WERI-Rb-1 (cell line): ENCODE data around the gene NFIX.

Source experiments
- DNase-seq: peaks from one replicate; pipeline ENCODE4 v3.0.0-alpha.2; 2020
- H3K27ac ChIP-seq: fragments of 250-450 bp; sonication (Bioruptor Pico); 2 replicates; pipeline ENCODE4 v1.5.1; 2020; ENCODE audit warnings: mild to moderate bottlenecking, moderate library complexity
- H3K27me3 ChIP-seq: fragments of 250-450 bp; sonication (Bioruptor Pico); 2 replicates; pipeline ENCODE4 v1.5.1; 2021; ENCODE audit warnings: mild to moderate bottlenecking, low read depth, moderate library complexity; ENCODE audit not compliant: insufficient read depth, severe bottlenecking
- H3K36me3 ChIP-seq: fragments of 250-450 bp; sonication (Bioruptor Pico); 2 replicates; pipeline ENCODE4 v1.5.1; 2020; ENCODE audit warnings: mild to moderate bottlenecking, moderate library complexity
- H3K4me3 ChIP-seq: 2 replicates; pipeline ENCODE4 v1.5.1; 2011; ENCODE audit warnings: low read depth, mild to moderate bottlenecking, control low read depth, low read length
- H3K9me3 ChIP-seq: fragments of 250-450 bp; sonication (Bioruptor Pico); 2 replicates; pipeline ENCODE4 v1.5.1; 2021; ENCODE audit warnings: mild to moderate bottlenecking, moderate library complexity; ENCODE audit not compliant: severe bottlenecking
- TF ChIP-seq, protein P1 (sequence below): IDR thresholded peaks from 2 replicates; pipeline ENCODE4 v1.5.1; 2011; ENCODE audit warnings: low read depth, mild to moderate bottlenecking, control low read depth, inconsistent platforms, low read length

Gene NFIX

DNA sequence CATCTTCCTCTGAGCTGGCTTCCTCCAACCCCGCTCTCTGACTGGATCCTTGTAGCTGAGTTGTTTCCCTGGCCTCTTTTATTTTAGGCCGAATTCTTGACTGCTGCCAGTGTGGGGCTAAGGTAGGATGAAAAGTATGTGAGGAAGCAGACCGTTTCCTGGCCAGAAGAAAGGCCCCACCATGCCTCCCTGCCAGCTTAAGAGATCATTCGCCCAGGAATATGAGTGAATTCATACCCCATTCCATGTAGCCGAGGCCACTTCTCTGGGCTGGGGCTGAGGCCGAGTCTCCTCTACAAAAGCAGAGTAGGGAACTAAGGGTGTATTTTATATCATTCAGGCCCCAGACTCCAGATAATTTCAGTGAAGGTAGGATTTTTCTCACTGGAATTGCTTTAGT, 32.3 kb downstream of the NFIX start:
- H3K9me3 ChIP-seq, result no peaks in the 10 kb centered on the region
- H3K27me3 ChIP-seq, result no peaks in the 10 kb centered on the region
- no peak for DNase-seq
- H3K36me3 ChIP-seq, result no peaks in the 10 kb centered on the region
- TF ChIP-seq, protein P1, sequence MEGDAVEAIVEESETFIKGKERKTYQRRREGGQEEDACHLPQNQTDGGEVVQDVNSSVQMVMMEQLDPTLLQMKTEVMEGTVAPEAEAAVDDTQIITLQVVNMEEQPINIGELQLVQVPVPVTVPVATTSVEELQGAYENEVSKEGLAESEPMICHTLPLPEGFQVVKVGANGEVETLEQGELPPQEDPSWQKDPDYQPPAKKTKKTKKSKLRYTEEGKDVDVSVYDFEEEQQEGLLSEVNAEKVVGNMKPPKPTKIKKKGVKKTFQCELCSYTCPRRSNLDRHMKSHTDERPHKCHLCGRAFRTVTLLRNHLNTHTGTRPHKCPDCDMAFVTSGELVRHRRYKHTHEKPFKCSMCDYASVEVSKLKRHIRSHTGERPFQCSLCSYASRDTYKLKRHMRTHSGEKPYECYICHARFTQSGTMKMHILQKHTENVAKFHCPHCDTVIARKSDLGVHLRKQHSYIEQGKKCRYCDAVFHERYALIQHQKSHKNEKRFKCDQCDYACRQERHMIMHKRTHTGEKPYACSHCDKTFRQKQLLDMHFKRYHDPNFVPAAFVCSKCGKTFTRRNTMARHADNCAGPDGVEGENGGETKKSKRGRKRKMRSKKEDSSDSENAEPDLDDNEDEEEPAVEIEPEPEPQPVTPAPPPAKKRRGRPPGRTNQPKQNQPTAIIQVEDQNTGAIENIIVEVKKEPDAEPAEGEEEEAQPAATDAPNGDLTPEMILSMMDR, result no peak
- H3K27ac ChIP-seq, result no peak overlapping the region
- H3K4me3 ChIP-seq, result no peak overlapping the region

- TF ChIP-seq, protein P1, result no peak
- H3K4me3 ChIP-seq, result no peak overlapping the region
- DNase-seq, result no peak
- H3K36me3 ChIP-seq, result no peaks in the 10 kb centered on the region
- H3K27me3 ChIP-seq, result no peaks in the 10 kb centered on the region
- no peak overlapping the region for H3K27ac ChIP-seq
- no peaks in the 10 kb centered on the region for H3K9me3 ChIP-seq
Observed at GRCh38 chr19:13028027-13028426, 32.8 kb downstream of the NFIX start.

- Histone ChIP-seq H3K36me3 (no peaks in the 10 kb centered on the region), H3K9me3 (no peaks in the 10 kb centered on the region), H3K27me3 (no peaks in the 10 kb centered on the region), H3K27ac (no peak overlapping the region), H3K4me3 (no peak overlapping the region)
- TF ChIP-seq, protein P1, result no peak
- no peak for DNase-seq
Observed at GRCh38 chr19:13029301-13029880, 34.1 kb downstream of the NFIX start.

- Histone ChIP-seq H3K36me3 (no peaks in the 10 kb centered on the region), H3K27ac (no peak overlapping the region), H3K27me3 (no peaks in the 10 kb centered on the region), H3K4me3 (no peak overlapping the region), H3K9me3 (no peaks in the 10 kb centered on the region)
- no peak for DNase-seq
- TF ChIP-seq, protein P1, result peak; percentile 29; the same call in 1 of the 2 replicates
Observed at GRCh38 chr19:13029893-13030292, 34.6 kb downstream of the NFIX start.

DNA sequence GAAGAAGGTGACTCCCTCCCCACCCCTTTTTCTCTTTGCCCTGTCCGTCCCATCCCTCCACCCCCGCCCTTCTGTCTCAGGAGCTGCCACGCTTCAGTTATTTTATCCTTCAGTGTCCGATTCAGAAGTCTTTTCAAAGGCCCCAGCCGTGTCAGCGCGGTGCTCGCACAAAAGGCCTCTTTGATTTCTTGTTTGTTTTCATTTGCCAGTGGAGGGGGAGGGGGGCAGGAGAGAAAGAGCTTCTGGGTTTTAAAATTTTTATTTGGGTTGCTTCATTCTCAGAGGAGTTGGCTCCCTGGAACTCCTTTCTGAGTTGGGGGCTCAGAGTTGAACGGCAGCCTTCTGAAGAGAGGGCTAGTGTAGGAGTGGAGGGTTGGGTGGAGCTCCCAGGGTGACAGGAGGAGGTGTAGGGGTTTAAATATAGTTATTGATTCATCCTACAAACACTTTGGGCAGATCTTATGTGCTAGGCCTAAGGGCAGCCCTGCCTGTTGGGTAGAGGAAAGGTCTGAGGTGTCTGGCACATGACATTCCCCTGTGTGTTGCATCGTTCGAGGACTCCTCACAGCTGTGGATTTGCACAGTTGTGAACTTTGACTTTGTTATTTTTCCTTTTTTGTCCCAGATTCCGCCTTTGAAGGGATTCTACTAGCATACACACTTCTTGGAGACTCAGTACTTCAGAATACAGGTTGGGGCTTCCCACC, 36.8 kb downstream of the NFIX start:
- Histone ChIP-seq H3K27ac (peak overlapping the region; percentile 76), H3K36me3 (no peaks in the 10 kb centered on the region), H3K9me3 (no peaks in the 10 kb centered on the region), H3K4me3 (no peak overlapping the region), H3K27me3 (no peaks in the 10 kb centered on the region)
- peak; percentile 58 for DNase-seq
- TF ChIP-seq, protein P1, result no peak
